Activated B cell treated with CpG ODN at 0.5 μM for 24 hours (primary cell): ENCODE results near the gene CRELD1. TPM values are rescaled to one million over a fixed set of nuclear protein-coding genes. Genes with fewer than 3 reads are reported as not detected.
A peak's percentile ranks its signal among the peaks of the same experiment; 100 is the strongest.

Experiments
- ATAC-seq: fragments of 200-7000 bp; cut with Tn5 transposase; one replicate; pipeline ENCODE4 v1.10.0; 2021; ENCODE audit warnings: low read depth, mild to moderate bottlenecking, moderate library complexity
- CTCF ChIA-PET: fragments of 350-600 bp; sonication (Branson Sonifier 250); formaldehyde crosslinking; loops from one replicate; lab custom pipeline; 2021; ENCODE audit warnings: antibody characterized with exemption; lab: Charles Lee
- POLR2A ChIA-PET: fragments of 350-600 bp; sonication (Branson Sonifier 250); formaldehyde crosslinking; loops from one replicate; lab custom pipeline; 2021; ENCODE audit warnings: antibody characterized with exemption; lab: Charles Lee
- DNase-seq: peaks from one replicate; pipeline ENCODE4 v3.0.0; 2022
- H3K27ac Mint-ChIP-seq: one replicate; pipeline ENCODE4 v1.8.0; 2020; ENCODE audit warnings: mixed read lengths
- H3K27me3 Mint-ChIP-seq: one replicate; pipeline ENCODE4 v1.8.0; 2021; ENCODE audit warnings: mixed read lengths
- H3K36me3 Mint-ChIP-seq: one replicate; pipeline ENCODE4 v1.8.0; 2021; ENCODE audit warnings: low read depth, mixed read lengths
- H3K4me1 Mint-ChIP-seq: one replicate; pipeline ENCODE4 v1.8.0; 2021; ENCODE audit warnings: mixed read lengths
- H3K4me3 Mint-ChIP-seq: one replicate; pipeline ENCODE4 v1.8.0; 2020; ENCODE audit warnings: mild to moderate bottlenecking, mixed read lengths
- H3K9me3 Mint-ChIP-seq: one replicate; pipeline ENCODE4 v1.8.0; 2020; ENCODE audit warnings: mixed read lengths
- intact Hi-C: fragments of 100-400 bp; cut with micrococcal nuclease; formaldehyde crosslinking; loops from one replicate; pipeline ENCODE4 v1.15.1; 2024
- total RNA-seq: library from RNA; stranded (reverse); gene quantifications from 2 replicates; pipeline ENCODE4 v1.2.3, GENCODE V29; 2022
- TF ChIP-seq, protein P1 (sequence below): fragments of 200-600 bp; IDR thresholded peaks from one replicate; pipeline ENCODE4 v1.8.0; 2022; ENCODE audit warnings: antibody characterized with exemption, mild to moderate bottlenecking

CRELD1 gene
- total RNA-seq, 1 donor from 2014 or later = 30.5 TPM

- Mint-ChIP-seq H3K4me3 (no peak overlapping the region), H3K9me3 (no peaks in the 10 kb centered on the region), H3K4me1 (peaks cover 5% of the 10 kb centered on the region), H3K27ac (peak overlapping the region; percentile 50), H3K27me3 (no peaks in the 10 kb centered on the region), H3K36me3 (peaks cover 30% of the 10 kb centered on the region)
- TF ChIP-seq, protein P1, sequence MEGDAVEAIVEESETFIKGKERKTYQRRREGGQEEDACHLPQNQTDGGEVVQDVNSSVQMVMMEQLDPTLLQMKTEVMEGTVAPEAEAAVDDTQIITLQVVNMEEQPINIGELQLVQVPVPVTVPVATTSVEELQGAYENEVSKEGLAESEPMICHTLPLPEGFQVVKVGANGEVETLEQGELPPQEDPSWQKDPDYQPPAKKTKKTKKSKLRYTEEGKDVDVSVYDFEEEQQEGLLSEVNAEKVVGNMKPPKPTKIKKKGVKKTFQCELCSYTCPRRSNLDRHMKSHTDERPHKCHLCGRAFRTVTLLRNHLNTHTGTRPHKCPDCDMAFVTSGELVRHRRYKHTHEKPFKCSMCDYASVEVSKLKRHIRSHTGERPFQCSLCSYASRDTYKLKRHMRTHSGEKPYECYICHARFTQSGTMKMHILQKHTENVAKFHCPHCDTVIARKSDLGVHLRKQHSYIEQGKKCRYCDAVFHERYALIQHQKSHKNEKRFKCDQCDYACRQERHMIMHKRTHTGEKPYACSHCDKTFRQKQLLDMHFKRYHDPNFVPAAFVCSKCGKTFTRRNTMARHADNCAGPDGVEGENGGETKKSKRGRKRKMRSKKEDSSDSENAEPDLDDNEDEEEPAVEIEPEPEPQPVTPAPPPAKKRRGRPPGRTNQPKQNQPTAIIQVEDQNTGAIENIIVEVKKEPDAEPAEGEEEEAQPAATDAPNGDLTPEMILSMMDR = no peak
- ChIA-PET POLR2A (interaction anchor here (1.7 to 2.6 kb wide), 2 partner anchors 8 to 10 kb away, joined by 5 to 14 read pairs; partner anchors contain the start of gene CRELD1), CTCF (no interaction called here)
- ATAC-seq (no peak), DNase-seq (no peak)
- intact Hi-C loops = no loop called here
Observed at GRCh38 chr3:9942934-9943690, 9.5 kb downstream of the CRELD1 start.

- CTCF ChIA-PET = no interaction called here
- no peaks in the 10 kb centered on the region for H3K27me3 Mint-ChIP-seq
- POLR2A ChIA-PET = interaction anchor here (0.6 to 1.7 kb wide), 2 partner anchors 9 to 318 kb away, joined by 5 read pairs; no protein-coding TSS in a partner anchor
- H3K36me3 Mint-ChIP-seq = peaks cover 26% of the 10 kb centered on the region
- no peak overlapping the region for H3K4me3 Mint-ChIP-seq
- no peaks in the 10 kb centered on the region for H3K9me3 Mint-ChIP-seq
- intact Hi-C loops = no loop called here
- H3K27ac Mint-ChIP-seq = no peak overlapping the region
- DNase-seq (no peak), ATAC-seq (no peak)
- H3K4me1 Mint-ChIP-seq = peaks cover 5% of the 10 kb centered on the region
- TF ChIP-seq, protein P1 = no peak
Observed at GRCh38 chr3:9944271-9944670, 10.6 kb downstream of the CRELD1 start.

- TF ChIP-seq, protein P1 = no peak
- H3K4me1 Mint-ChIP-seq = peaks cover 5% of the 10 kb centered on the region
- DNase-seq = no peak
- ChIA-PET CTCF (interaction anchor here (1.1 kb wide), 2 partner anchors 54 to 592 kb away, joined by 3 to 4 read pairs; partner anchors contain the start of gene JAGN1), POLR2A (interaction anchor here (1.4 to 2.8 kb wide), 2 partner anchors 11 to 153 kb away, joined by 8 to 76 read pairs; partner anchors contain the start of genes ARPC4, CRELD1 and TADA3)
- H3K27ac Mint-ChIP-seq = no peak overlapping the region
- H3K9me3 Mint-ChIP-seq = no peaks in the 10 kb centered on the region
- H3K36me3 Mint-ChIP-seq = peaks cover 25% of the 10 kb centered on the region
- H3K27me3 Mint-ChIP-seq = no peaks in the 10 kb centered on the region
- no peak for ATAC-seq
- intact Hi-C loops = loop anchor here (5.0 kb wide), 2 partner anchors 103 to 443 kb away; partner anchors contain the start of gene RPUSD3
- peak overlapping the region; percentile 19 for H3K4me3 Mint-ChIP-seq
Observed at GRCh38 chr3:9945358-9945757, 11.7 kb downstream of the CRELD1 start.

- POLR2A ChIA-PET = interaction anchor here (0.6 to 2.8 kb wide), 11 partner anchors 12 to 197 kb away, joined by 3 to 76 read pairs (median 5); partner anchors contain the start of genes ARPC4, CRELD1, EMC3 and FANCD2
- Mint-ChIP-seq H3K27ac (peak overlapping the region; percentile 79), H3K27me3 (no peaks in the 10 kb centered on the region), H3K9me3 (no peaks in the 10 kb centered on the region), H3K4me1 (peaks cover 11% of the 10 kb centered on the region), H3K4me3 (peak overlapping the region; percentile 79), H3K36me3 (peaks cover 19% of the 10 kb centered on the region)
- intact Hi-C loops = loop anchor here (1.0 to 5.0 kb wide), 4 partner anchors 13 to 444 kb away; partner anchors contain the start of genes CRELD1, JAGN1 and RPUSD3
- ATAC-seq (peak; percentile 91), DNase-seq (peak; percentile 75)
- TF ChIP-seq, protein P1 = no peak
- CTCF ChIA-PET = interaction anchor here (0.6 to 1.6 kb wide), 12 partner anchors 11 to 593 kb away, joined by 3 to 29 read pairs (median 4); partner anchors contain the start of genes CRELD1, JAGN1, OGG1 and TATDN2
Observed at GRCh38 chr3:9946112-9947024, 12.7 kb downstream of the CRELD1 start.
